H4 (cell line): ENCODE measurements around the gene CTNNA2. TPM values are rescaled to one million over a fixed set of nuclear protein-coding genes. Genes with fewer than 3 reads are reported as not detected.

Source experiments
- DNase-seq: peaks from one replicate; pipeline ENCODE4 v3.0.0-alpha.2; 2015; ENCODE audit warnings: low spot score
- total RNA-seq: library from RNA; depleted of rRNA; stranded (reverse); fragments of >200 nt; shearing (Covaris generic); gene quantifications from 2 replicates; pipeline ENCODE4 v1.2.3, GENCODE V29; 2014

The CTNNA2 gene
- total RNA-seq, 1 experiment from 2014 or later, result 0.39 TPM

- no peak for DNase-seq
Observed at GRCh38 chr2:79789811-79790210, 277.0 kb downstream of the CTNNA2 start.

GRCh38 chr2:79792090-79792489, 279.2 kb downstream of the CTNNA2 start:
- no peak for DNase-seq

DNA sequence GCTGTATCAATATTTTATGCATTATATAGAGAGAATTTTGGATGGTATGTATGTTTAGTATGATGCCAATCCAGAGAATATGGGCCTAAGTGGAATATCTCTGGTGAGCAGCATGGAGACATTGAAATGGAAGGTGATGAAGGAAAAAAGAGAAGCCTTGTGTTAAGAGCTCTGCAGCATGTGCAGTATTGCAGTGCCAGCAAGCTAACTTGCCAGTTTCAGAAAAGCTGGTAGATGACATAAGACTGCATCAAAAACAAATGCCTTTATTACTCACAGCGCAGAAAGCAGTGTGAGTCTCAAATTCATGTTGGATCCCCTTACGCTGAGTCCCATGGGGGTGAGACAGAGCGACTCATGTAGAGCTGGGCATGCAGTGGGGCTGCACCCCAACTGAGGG, 280.2 kb downstream of the CTNNA2 start:
- no peak for DNase-seq

- no peak for DNase-seq
Observed at GRCh38 chr2:79796641-79797040, 283.8 kb downstream of the CTNNA2 start.

- DNase-seq, result no peak
Observed at GRCh38 chr2:79798776-79799175, 285.9 kb downstream of the CTNNA2 start.

GRCh38 chr2:79799729-79800128, 286.9 kb downstream of the CTNNA2 start:
- no peak for DNase-seq

DNA sequence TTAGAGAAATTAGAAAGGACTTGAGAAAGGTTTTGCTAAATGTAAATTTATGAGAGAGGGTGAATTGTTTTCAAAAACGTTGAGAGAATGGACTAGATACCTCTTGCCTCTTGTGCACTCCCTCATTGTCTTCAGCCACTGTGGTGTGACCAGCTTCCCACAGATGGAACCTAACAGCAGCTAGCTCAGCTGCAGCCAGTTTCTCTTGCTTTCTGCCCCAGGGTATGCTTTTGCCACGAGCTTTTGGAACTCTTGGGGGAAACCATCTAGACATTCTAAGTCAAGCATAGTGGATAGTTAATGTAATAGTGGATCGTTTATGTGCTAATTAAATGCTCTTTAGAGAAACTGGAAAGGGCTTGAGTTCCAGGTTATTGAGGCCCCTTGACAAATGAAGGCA, 288.2 kb downstream of the CTNNA2 start:
- no peak for DNase-seq

GRCh38 chr2:79817288-79817687, 304.4 kb downstream of the CTNNA2 start:
- no peak for DNase-seq

- no peak for DNase-seq
Observed at GRCh38 chr2:79820281-79820680, 307.4 kb downstream of the CTNNA2 start.

DNA sequence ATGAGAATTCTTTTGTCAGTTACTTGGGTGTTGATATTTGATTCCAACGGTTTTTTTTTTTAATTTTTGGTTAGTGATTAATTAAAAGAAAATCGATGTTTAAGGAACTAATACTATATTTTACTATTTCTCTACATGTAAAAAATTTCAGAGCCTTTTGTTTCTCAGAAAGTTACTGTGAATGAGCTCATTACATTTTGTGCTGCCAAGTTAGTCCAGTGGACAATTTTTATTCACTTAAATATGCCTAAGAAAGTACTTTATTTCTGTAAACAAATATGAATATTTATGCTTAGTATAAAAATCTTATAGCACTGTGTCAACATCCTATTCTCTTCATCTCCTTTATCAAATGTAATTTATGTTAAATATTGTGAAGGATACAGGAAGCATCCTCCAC, 309.3 kb downstream of the CTNNA2 start:
- no peak for DNase-seq

DNA sequence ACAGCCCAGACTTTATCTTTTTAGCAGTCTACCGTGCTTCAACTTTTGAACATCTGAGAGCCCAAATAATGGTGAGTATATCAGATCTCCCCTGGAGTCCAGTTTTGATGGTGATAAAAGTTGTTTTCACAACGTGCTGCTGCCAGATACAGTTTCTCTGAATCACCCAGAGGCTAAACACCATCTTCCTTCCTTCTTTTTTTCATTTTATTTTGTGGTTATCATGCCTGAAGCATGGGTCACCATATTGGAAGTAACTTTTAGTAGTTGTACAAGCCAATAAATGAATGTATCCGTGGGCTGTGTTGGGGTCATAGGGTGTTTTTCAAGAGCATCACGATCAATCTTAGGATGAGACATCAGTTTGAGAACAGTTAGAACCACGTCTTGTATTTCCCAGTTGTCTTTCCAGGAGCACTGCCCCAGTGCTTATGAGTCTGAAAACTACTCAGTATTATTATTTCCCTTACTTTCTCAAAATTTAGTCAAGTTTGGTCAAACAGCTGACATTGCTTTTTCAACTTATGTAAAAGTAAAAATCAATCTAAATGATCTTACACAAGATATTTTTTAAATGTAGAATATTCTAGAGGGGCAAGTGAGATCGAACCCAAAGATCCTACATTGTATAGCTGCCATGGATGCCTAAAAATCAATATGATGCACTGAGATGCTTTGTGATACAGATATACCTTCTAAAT, 311.4 kb downstream of the CTNNA2 start:
- no peak for DNase-seq

DNA sequence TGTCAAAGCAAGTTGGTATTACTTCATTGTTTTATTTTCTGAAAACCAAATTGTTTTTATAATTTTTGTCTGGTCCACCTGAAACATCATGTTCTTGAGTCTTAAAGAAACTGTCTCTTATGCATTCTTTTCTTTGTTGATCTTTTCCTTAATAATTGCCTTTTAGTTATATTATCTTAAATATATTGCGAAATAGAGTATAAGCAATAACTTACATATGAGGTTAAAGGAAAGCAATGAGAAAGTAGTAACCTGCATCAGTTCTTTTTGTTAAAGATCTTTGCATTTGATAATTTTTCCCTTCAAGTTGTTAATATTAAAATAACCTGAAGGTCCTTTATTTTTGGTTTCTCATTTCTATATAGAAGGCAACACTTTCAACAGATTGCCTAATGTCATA, 315.0 kb downstream of the CTNNA2 start:
- DNase-seq, result no peak

- DNase-seq, result no peak
Observed at GRCh38 chr2:79830501-79830900, 317.6 kb downstream of the CTNNA2 start.

GRCh38 chr2:79831961-79832360, 319.1 kb downstream of the CTNNA2 start:
- no peak for DNase-seq

DNA sequence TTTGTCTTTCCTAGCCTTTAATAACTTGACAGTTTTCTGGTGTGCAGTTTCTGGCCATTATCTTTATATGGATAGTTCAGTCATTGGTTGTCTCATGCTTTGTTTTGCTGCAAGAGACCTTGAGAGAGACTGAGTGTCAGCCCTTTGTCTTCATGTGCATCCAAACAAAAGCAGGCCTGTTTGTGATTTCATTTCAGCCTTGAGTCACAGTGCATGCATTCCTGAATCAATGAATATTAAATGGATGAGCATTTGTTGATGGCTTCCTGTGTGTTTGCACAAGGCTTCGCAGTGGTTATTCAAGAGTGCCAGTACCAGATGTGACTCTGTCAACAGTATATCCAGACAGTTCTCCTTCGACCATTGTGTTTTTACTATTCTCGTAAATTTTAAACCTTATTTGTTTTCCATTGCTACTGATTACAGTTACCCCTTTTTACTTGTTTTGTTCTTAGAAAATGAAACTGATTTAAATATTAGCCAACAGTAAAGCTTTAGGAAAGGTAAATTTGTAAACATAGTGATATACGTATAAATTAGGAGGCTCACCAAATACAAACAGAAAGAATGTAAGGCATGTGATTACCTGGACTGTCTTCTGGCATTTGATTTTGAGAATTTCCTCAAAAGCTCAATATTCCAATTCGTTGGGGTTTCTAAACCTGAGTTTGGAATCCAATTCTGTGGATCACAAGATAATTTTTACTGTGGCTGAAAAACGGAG, 319.8 kb downstream of the CTNNA2 start:
- no peak for DNase-seq

DNA sequence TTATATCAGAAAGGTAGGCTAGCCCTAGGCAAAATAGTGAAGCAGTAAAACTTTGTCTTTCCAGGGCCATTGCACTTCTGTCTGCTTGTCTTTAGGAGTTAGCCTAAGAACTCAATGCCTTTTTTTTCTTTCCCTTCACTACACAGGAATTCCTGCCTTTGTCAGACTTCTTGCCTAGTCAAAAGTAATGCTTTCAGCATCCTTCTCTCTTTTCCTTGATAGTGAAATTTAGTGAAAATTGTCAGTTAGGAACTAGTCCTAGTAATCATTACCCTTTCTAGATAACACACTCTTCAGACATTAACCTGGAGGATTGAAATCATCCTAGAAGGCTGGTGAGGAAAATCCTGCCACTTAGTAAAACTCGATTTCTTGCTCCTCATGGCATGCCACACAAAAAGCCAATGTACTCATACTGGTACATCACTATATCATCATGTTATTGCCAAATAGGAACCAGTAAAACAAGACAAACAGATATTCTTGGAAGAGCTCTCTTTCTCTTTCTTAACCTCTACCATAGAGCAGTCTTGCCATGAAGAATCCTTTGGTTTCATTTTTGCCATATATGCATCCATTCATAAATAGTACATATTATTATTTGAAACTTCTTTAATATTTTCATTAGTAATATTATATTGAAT, 320.5 kb downstream of the CTNNA2 start:
- DNase-seq, result no peak

DNA sequence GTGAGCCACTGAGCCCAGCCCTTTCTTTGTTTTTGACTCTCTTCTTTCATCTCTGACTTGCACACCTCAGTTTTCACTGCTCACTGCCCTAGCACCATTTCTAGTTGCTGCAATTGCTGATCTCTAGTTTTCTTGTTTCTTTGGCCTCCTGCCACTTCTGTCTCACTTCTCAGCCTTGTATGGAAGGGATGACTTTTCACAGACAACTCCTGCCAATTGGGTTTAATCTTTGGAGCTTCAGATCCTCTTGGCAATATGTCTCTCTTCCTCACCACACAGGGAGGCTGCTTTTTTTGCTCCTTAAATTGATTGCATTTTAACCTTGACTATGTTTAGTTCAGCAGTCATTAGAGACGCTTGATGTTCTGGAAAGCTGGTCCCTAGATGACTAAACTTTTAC, 323.1 kb downstream of the CTNNA2 start:
- no peak for DNase-seq

- DNase-seq, result no peak
Observed at GRCh38 chr2:79844011-79844410, 331.2 kb downstream of the CTNNA2 start.

DNA sequence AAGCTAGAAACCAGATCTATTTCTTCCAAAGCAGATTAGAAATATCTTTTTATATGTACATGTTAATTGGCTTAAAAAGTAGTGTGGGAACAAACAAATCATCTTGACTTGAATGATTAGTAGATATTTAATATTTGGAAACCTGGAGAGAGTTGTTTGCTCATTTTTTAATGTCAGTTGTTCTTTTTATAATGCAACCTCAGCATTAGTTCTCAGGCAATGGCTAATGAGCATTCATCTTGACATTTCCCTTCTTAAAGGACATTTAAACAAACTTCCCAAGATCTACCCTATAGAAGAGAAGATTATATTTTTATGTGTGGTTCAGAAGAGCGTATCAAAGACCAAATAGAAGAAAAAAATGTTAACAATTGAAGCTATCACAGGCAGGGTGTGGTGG, 334.0 kb downstream of the CTNNA2 start:
- no peak for DNase-seq

DNA sequence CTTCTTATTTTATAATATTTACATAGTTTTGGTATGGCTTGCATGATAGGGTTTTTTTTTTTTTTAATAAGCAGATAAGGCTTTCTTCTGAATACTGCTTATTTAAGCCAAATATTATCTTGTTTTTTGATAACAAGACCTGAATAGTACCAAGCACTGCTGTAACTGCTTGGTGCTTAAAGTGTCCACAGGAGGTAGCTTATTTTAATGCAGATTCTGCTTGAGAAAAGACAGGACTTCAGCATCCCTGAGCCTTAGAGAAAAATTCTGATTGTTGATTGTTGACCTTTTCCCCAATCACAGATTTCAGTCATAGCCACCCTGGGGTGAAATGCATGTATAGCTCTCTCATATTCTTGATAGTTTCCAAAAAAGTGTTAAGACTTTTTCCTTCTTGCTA, 336.4 kb downstream of the CTNNA2 start:
- no peak for DNase-seq

DNA sequence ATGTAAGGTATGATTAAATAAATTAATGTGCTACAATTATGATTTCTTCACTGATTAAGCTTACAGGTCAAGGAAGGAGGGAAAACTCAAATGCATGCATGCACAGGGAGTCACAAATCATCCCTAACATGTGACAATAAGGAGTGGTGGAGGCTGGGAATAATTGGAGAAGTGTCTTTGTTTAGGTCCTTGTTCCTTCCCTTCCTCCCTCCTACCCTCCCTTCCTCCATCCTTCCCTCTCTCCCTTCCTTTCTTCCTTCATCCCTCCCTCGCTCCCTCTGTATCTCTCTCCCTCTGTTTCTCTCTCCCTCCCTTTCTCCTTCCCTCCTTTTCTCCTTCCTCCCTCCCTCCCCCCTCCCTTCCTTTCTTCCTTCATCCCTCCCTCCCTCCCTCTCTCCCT, 337.1 kb downstream of the CTNNA2 start:
- no peak for DNase-seq

DNA sequence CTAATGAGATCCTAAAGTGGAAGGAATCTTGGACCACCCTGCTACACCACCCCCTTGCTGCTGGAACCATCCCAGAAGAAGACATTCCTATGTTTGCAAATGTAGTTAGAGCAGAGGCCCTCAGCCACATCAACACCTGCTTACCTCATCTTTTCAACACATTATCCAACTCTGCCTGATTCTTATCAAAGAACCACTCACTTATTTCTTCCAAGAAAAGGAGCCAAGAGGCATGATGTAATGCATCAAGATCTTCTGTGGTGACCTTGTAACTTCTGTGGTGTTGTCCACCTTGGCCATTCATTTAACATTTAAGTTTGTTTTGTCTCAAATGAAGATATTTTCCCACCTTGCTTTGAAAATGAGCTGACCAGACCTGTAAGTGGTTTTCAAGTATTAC, 338.1 kb downstream of the CTNNA2 start:
- DNase-seq, result no peak
